GM12874 (cell line): ENCODE results near the gene SMAD3.

Experiments used
- TF ChIP-seq, protein P1 (sequence below): IDR thresholded peaks from 2 replicates; pipeline ENCODE4 v1.5.1; 2011; ENCODE audit warnings: low read depth, mild to moderate bottlenecking, control low read depth, low read length, moderate library complexity; ENCODE audit not compliant: insufficient read depth

The SMAD3 gene

GRCh38 chr15:67037694-67038093 lies 27.7 kb upstream of the SMAD3 start:
- TF ChIP-seq, protein P1, sequence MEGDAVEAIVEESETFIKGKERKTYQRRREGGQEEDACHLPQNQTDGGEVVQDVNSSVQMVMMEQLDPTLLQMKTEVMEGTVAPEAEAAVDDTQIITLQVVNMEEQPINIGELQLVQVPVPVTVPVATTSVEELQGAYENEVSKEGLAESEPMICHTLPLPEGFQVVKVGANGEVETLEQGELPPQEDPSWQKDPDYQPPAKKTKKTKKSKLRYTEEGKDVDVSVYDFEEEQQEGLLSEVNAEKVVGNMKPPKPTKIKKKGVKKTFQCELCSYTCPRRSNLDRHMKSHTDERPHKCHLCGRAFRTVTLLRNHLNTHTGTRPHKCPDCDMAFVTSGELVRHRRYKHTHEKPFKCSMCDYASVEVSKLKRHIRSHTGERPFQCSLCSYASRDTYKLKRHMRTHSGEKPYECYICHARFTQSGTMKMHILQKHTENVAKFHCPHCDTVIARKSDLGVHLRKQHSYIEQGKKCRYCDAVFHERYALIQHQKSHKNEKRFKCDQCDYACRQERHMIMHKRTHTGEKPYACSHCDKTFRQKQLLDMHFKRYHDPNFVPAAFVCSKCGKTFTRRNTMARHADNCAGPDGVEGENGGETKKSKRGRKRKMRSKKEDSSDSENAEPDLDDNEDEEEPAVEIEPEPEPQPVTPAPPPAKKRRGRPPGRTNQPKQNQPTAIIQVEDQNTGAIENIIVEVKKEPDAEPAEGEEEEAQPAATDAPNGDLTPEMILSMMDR = no peak

DNA sequence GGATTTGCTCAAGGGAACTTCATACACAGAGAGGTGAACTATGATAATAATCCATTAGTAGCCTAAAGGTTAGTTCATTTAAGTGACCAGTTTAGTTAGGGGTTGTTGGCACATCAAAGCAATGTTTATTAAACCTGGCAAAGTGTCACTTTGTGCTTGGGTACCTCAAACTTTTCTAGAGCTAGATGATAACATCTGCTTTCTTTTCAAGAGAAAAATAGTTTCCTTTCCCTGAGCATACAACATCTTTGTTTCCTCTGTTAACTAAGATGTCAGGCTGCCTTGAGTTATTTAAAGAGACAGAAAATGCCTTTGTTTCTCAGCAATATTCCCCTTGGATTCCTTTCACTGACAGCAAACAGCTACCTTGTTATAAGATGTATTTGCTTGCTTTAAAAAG lies 26.7 kb upstream of the SMAD3 start:
- TF ChIP-seq, protein P1 = no peak

- TF ChIP-seq, protein P1 = no peak
Observed at GRCh38 chr15:67039384-67040075, 25.9 kb upstream of the SMAD3 start.

- TF ChIP-seq, protein P1 = no peak
Observed at GRCh38 chr15:67040277-67040676, 25.1 kb upstream of the SMAD3 start.

DNA sequence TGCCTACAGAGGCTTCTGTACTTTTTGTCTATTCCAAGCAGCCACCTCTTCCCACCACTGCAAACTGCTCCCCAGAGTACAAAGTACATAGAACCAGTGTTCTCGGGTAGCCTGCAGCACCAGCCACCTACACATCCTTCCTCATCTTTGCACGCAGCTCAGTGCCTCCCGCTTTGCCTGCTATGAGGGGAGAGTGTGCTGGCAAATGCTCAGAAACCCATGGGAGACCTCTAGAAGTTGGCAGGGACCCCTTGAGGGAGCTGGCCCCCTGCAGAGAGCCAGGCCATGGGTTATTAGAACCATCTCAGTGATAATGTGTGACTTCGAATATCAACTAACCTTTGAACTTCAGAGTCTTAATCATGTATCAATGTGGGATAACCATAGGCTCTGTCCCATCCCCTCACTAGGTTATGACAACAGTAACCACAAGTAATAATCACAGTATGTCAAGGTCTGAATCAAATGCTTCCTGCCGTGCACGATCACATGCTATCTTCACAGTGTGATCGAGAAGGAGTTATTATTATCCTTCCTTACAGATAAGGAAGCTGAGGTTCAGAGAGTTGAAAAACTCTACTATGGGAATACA lies 22.8 kb upstream of the SMAD3 start:
- TF ChIP-seq, protein P1 = no peak

GRCh38 chr15:67043939-67044771 lies 21.2 kb upstream of the SMAD3 start:
- TF ChIP-seq, protein P1 = no peak

DNA sequence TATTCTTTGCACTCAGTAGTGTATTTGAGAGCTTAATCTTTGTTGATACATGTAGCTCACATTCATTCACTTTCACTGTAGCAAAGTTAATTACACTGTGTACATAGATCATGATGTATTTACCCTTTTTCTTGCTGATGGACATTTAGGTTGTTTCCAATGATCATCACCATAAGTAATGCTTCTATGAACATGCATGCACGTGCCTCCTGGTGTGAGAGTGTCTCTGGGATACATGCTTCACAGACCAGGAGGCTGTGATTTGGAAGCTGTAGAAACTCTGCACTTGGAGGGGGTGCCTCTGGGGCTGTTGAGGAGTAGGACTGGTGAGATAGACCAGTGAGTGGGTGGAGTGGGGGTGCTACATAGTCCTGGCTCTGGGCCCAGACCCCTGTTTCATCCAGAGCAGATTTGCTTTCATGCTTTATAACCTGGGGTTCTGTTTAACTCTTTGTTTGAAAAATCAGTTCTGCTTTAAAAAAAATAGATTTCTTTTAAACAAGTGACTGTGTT lies 18.2 kb upstream of the SMAD3 start:
- TF ChIP-seq, protein P1 = no peak
